ENCODE data around the gene SCUBE1. TPM values are rescaled to one million over a fixed set of nuclear protein-coding genes. Genes with fewer than 3 reads are reported as not detected.

Gene SCUBE1
- total RNA-seq, 2 experiments from 2014 or later, result 0.07 TPM; not detected in 1

DNA sequence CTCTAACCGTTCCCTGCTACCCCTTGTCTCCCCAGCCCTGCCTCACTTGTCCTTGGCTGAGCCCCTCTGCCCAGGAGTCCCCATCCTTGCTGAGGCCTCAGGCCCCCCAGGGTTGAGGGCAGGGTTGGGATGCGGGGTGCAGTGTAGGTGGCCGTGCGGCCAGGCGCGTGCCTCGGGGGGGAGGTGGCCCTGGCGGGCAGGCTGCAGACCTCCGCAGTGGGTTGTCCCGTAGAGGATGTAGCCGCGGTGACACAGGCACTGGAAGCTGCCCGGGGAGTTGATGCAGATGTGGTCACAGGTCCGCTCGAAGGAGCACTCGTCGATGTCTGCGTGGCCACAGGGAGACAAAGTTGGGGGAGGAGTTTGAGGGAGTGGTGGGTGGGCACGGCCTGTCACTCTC lies 114.3 kb downstream of the SCUBE1 start:
- intact Hi-C loops (cut with micrococcal nuclease), result no loop called here
- ATAC-seq (no peak), DNase-seq (no peak)
- Mint-ChIP-seq H3K36me3 (ENCODE audit: low read depth) (no peaks in the 10 kb centered on the region), H3K4me3 (no peak overlapping the region), H3K4me1 (ENCODE audit: low read depth) (peaks cover 10% of the 10 kb centered on the region), H3K27me3 (no peaks in the 10 kb centered on the region), H3K9me3 (no peaks in the 10 kb centered on the region), H3K27ac (no peak overlapping the region)
- POLR2A ChIA-PET, result no interaction called here
- TF ChIP-seq, protein P1, sequence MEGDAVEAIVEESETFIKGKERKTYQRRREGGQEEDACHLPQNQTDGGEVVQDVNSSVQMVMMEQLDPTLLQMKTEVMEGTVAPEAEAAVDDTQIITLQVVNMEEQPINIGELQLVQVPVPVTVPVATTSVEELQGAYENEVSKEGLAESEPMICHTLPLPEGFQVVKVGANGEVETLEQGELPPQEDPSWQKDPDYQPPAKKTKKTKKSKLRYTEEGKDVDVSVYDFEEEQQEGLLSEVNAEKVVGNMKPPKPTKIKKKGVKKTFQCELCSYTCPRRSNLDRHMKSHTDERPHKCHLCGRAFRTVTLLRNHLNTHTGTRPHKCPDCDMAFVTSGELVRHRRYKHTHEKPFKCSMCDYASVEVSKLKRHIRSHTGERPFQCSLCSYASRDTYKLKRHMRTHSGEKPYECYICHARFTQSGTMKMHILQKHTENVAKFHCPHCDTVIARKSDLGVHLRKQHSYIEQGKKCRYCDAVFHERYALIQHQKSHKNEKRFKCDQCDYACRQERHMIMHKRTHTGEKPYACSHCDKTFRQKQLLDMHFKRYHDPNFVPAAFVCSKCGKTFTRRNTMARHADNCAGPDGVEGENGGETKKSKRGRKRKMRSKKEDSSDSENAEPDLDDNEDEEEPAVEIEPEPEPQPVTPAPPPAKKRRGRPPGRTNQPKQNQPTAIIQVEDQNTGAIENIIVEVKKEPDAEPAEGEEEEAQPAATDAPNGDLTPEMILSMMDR (IDR thresholded peaks at IDR 0.05), result no peak
- CTCF ChIA-PET, result interaction anchor here (0.7 to 7.2 kb wide), 5 partner anchors 29 to 156 kb away, joined by 3 to 109 read pairs (median 4); partner anchors contain the start of genes SCUBE1 and TTLL12

DNA sequence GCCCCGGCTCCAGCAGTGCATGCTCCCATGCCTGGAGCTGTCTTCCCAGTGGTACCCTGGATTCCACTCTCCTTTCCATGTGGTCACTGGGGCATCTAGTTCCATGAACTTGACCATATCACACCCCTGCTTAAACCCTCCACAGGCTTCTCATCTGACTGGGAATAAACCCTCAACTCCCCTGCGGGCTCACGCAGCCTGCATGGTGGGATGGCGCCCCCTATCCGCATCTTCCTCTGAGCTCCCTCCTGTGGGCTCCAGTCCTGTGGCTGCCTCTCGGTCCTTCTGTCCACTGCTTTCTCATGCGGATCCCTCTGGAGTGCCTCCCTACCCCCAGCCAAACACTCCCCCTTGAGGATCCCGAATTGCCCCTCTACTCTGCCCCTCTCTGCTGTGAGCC lies 114.8 kb downstream of the SCUBE1 start:
- Mint-ChIP-seq H3K9me3 (no peaks in the 10 kb centered on the region), H3K4me3 (no peak overlapping the region), H3K27me3 (no peaks in the 10 kb centered on the region), H3K4me1 (ENCODE audit: low read depth) (peaks cover 10% of the 10 kb centered on the region), H3K27ac (no peak overlapping the region), H3K36me3 (ENCODE audit: low read depth) (no peaks in the 10 kb centered on the region)
- no peak for ATAC-seq
- POLR2A ChIA-PET, result no interaction called here
- CTCF ChIA-PET, result interaction anchor here (1.0 to 7.2 kb wide), 5 partner anchors 28 to 157 kb away, joined by 3 to 109 read pairs (median 4); partner anchors contain the start of genes SCUBE1 and TTLL12
- peak; percentile 64 for DNase-seq
- intact Hi-C loops (cut with micrococcal nuclease), result no loop called here
- TF ChIP-seq, protein P1 (IDR thresholded peaks at IDR 0.05), result peak; percentile 33

DNA sequence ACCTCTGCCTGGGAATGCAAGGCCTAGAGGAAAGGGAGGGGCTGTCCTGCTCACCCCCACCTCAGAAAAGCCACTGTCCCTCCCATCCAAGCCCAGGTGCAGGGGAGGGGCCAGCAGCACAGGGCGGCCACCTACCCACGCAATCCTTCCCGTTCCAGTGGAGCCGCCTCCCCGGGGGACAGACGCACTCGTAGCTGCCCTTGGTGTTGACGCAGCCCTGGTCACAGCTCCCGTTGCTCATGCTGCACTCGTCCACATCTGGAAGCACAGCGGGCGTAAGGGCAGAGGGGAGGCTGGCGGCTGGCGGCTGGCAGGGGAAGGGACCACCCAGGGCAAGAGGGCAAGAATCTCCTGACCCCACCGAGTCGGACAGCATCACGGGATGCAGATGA lies 115.9 kb downstream of the SCUBE1 start:
- Mint-ChIP-seq H3K36me3 (ENCODE audit: low read depth) (no peaks in the 10 kb centered on the region), H3K4me3 (no peak overlapping the region), H3K27ac (no peak overlapping the region), H3K4me1 (ENCODE audit: low read depth) (peaks cover 10% of the 10 kb centered on the region), H3K27me3 (no peaks in the 10 kb centered on the region), H3K9me3 (no peaks in the 10 kb centered on the region)
- ATAC-seq (no peak), DNase-seq (no peak)
- CTCF ChIA-PET, result interaction anchor here (1.4 to 7.2 kb wide), 3 partner anchors 27 to 151 kb away, joined by 3 to 109 read pairs (median 3); partner anchors contain the start of gene SCUBE1
- TF ChIP-seq, protein P1 (IDR thresholded peaks at IDR 0.05), result no peak
- POLR2A ChIA-PET, result no interaction called here
- intact Hi-C loops (cut with micrococcal nuclease), result no loop called here

DNA sequence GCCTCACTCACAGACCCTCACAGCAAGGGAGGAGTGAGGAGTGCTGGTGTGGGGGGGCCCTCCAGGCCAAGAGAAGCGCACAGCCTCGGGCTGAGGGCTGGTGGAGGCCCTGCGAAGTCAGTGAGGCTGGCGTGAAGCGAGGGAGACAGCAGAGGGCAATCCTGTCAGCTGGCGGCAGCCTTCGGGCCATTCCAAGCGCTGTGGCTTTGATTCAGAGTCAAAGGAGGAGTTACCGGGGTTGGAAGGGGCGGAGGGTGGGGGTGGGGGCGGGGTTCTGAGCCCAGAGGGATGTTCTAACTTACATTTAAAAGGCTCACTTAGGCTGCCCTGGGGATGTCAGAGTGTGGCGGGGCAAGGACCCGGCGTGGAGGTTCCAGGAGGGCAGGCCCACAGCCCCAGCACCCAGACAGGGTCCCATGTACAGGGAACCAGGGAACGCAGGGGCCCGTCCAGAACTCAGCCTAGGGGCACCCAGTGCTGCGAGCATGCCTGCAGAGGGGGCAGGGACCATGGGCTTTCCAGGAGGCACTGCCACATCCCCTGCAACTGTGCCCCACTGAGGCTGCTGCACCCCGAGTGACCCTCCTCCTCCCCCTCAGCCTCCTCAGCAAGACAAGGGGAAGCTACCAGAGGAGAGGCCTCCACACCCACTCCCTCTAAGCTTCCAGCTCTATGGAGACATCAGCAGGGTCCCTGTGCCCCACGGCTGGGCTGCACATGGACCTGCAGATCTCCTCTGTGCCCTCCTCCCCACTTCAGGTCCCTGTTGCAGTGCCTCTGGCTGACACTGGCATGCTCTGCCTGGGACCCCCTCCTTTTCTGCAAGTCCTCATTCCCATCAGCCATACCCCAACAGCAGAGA lies 116.6 kb downstream of the SCUBE1 start:
- no peak overlapping the region for H3K4me3 Mint-ChIP-seq
- no peaks in the 10 kb centered on the region for H3K36me3 Mint-ChIP-seq (ENCODE audit: low read depth)
- intact Hi-C loops (cut with micrococcal nuclease), result no loop called here
- TF ChIP-seq, protein P1 (IDR thresholded peaks at IDR 0.05), result no peak
- ChIA-PET POLR2A (no interaction called here), CTCF (interaction anchor here (1.4 to 7.2 kb wide), 2 partner anchors 119 to 152 kb away, joined by 3 to 109 read pairs; partner anchors contain the start of gene SCUBE1)
- H3K27ac Mint-ChIP-seq, result peak overlapping the region; percentile 48
- ATAC-seq (no peak), DNase-seq (no peak)
- peaks cover 10% of the 10 kb centered on the region for H3K4me1 Mint-ChIP-seq (ENCODE audit: low read depth)
- H3K9me3 Mint-ChIP-seq, result no peaks in the 10 kb centered on the region
- H3K27me3 Mint-ChIP-seq, result no peaks in the 10 kb centered on the region

DNA sequence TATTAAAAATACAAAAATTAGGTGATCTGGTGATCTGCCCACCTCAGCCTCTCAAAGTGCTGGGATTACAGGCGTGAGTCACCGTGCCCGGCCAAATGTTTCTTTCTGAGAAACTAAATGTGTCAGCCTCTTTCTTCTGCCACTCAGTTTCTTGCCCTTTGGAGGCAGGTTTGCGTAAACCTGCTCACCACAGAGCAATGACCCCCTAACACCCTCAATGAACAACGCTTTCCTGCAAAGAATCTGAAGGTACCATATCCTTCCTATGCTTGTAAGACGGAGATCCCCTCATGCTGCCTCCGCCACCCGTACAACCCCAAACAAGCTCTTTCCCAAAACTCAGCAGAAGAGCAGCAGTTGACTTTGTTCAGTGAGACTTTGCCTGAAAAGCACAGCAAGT lies 117.6 kb downstream of the SCUBE1 start:
- Mint-ChIP-seq H3K9me3 (no peaks in the 10 kb centered on the region), H3K27ac (peak overlapping the region; percentile 48), H3K36me3 (ENCODE audit: low read depth) (no peaks in the 10 kb centered on the region), H3K4me3 (no peak overlapping the region), H3K27me3 (no peaks in the 10 kb centered on the region), H3K4me1 (ENCODE audit: low read depth) (peaks cover 5% of the 10 kb centered on the region)
- DNase-seq, result peak; percentile 37
- peak; percentile 67 for ATAC-seq
- CTCF ChIA-PET, result interaction anchor here (1.3 to 1.9 kb wide), 2 partner anchors 10 to 121 kb away, joined by 3 to 4 read pairs; no protein-coding TSS in a partner anchor
- TF ChIP-seq, protein P1 (IDR thresholded peaks at IDR 0.05), result no peak
- POLR2A ChIA-PET, result interaction anchor here (1.1 kb wide), 1 partner anchor 16 kb away, joined by 3 read pairs; no protein-coding TSS in a partner anchor
- intact Hi-C loops (cut with micrococcal nuclease), result no loop called here
